ENCODE results near the gene KIRREL3. TPM values are rescaled to one million over a fixed set of nuclear protein-coding genes. Genes with fewer than 3 reads are reported as not detected.

Gene KIRREL3
- total and polyA plus RNA-seq, 4 donors: 0.02 to 0.71 (median 0.15) TPM; not detected in 1

DNA sequence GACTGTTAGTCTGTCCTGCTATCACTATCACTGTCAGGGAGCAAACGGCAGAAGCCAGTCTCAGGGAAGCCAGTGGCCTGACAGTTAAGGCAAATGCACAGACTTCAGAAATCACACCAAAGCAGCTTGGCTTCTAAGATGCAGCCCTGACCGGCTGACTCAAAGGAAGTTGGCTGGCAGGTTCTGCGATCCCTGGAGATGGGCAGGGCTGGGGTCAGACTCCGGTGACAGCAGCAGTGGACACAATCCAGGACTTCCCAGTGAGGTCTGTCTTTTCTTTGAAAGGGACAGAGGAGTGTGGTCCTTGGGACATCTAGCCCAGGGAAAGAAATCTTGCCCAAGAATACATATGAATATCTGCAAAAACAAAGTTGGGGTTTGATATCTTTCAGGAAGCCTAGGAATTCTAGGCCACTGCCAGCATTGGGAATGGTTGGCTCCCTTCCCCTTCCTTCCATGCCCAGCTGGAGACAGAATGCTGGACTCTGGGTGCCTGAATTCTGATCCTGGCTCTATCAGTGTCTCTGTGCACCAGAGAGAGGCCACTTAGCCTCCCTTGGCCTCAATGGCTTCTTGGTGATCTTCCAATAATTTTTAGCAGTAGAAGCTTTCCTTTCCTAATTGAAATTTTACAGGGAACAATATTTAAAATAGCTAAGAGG is 108.9 kb downstream of the KIRREL3 start:
- 44 to 61% methylated on average over 4 of the region's 4 CpGs for WGBS, 2 donors
- Histone ChIP-seq H3K9me3 (ENCODE audit: control insufficient read depth in 4 of 4, insufficient read depth in 3 of 4, low read length in 3 of 4) (peaks cover 0 to 8% (median 0%) of the 10 kb centered on the region in 4 donors), H3K9ac (ENCODE audit: insufficient read depth in 1 of 2, low read length in 2 of 2) (no peak overlapping the region), H3K27me3 (ENCODE audit: control insufficient read depth in 3 of 3, insufficient read depth in 3 of 3, low read length in 2 of 3) (no peaks in the 10 kb centered on the region), H3K27ac (ENCODE audit: low read depth in 1 of 2, low read length in 1 of 2) (peak overlapping the region in 1 of 2 donors; percentile 28), H3K4me3 (no peak overlapping the region), H3K36me3 (ENCODE audit: control insufficient read depth in 4 of 4, insufficient read depth in 4 of 4, low read length in 4 of 4) (no peaks in the 10 kb centered on the region), H3K4me1 (ENCODE audit: control insufficient read depth in 5 of 5, insufficient read depth in 5 of 5, low read length in 5 of 5) (peaks cover 0 to 9% (median 3%) of the 10 kb centered on the region in 5 donors)
- ATAC-seq (ENCODE audit: insufficient read depth, low FRiP score): no peak
- DNase-seq: peak in 1 of 3 donors; percentile 33
- TF ChIP-seq, protein P1, sequence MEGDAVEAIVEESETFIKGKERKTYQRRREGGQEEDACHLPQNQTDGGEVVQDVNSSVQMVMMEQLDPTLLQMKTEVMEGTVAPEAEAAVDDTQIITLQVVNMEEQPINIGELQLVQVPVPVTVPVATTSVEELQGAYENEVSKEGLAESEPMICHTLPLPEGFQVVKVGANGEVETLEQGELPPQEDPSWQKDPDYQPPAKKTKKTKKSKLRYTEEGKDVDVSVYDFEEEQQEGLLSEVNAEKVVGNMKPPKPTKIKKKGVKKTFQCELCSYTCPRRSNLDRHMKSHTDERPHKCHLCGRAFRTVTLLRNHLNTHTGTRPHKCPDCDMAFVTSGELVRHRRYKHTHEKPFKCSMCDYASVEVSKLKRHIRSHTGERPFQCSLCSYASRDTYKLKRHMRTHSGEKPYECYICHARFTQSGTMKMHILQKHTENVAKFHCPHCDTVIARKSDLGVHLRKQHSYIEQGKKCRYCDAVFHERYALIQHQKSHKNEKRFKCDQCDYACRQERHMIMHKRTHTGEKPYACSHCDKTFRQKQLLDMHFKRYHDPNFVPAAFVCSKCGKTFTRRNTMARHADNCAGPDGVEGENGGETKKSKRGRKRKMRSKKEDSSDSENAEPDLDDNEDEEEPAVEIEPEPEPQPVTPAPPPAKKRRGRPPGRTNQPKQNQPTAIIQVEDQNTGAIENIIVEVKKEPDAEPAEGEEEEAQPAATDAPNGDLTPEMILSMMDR (IDR thresholded peaks at IDR 0.05; ENCODE audit: control extremely low read depth, extremely low read depth): no peak

DNA sequence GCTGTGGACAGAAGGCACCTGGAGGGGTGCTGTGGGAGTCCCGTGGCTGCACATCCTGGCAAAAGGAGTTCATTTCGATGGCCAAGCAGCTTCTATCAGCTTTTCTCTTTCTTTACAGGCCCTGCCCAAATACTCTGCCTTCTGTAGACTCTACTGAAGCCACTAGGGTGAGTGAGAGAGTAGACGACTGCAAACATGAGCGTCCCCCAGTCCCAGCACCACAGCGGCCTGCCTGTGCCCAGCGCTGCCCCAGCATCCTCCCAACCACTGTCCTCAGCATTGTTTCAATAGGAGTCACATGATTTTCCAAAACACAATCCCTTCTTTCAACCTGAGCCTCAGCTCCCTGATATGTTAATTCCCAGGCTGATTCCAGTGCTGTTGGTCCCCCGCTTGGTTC is 110.0 kb downstream of the KIRREL3 start:
- WGBS, 2 donors: 84 to 89% methylated on average over 7 of the region's 7 CpGs
- ATAC-seq (ENCODE audit: insufficient read depth, low FRiP score) (no peak), DNase-seq (no peak)
- H3K36me3 ChIP-seq (ENCODE audit: control insufficient read depth in 4 of 4, insufficient read depth in 4 of 4, low read length in 4 of 4): no peaks in the 10 kb centered on the region
- TF ChIP-seq, protein P1 (IDR thresholded peaks at IDR 0.05; ENCODE audit: control extremely low read depth, extremely low read depth): no peak
- peaks cover 0 to 2% (median 0%) of the 10 kb centered on the region in 4 donors for H3K9me3 ChIP-seq (ENCODE audit: control insufficient read depth in 4 of 4, insufficient read depth in 3 of 4, low read length in 3 of 4)
- no peaks in the 10 kb centered on the region for H3K27me3 ChIP-seq (ENCODE audit: control insufficient read depth in 3 of 3, insufficient read depth in 3 of 3, low read length in 2 of 3)
- peaks cover 0 to 9% (median 3%) of the 10 kb centered on the region in 5 donors for H3K4me1 ChIP-seq (ENCODE audit: control insufficient read depth in 5 of 5, insufficient read depth in 5 of 5, low read length in 5 of 5)
- H3K4me3 ChIP-seq: no peak overlapping the region
- no peak overlapping the region for H3K9ac ChIP-seq (ENCODE audit: insufficient read depth in 1 of 2, low read length in 2 of 2)
- no peak overlapping the region for H3K27ac ChIP-seq (ENCODE audit: low read depth in 1 of 2, low read length in 1 of 2)

DNA sequence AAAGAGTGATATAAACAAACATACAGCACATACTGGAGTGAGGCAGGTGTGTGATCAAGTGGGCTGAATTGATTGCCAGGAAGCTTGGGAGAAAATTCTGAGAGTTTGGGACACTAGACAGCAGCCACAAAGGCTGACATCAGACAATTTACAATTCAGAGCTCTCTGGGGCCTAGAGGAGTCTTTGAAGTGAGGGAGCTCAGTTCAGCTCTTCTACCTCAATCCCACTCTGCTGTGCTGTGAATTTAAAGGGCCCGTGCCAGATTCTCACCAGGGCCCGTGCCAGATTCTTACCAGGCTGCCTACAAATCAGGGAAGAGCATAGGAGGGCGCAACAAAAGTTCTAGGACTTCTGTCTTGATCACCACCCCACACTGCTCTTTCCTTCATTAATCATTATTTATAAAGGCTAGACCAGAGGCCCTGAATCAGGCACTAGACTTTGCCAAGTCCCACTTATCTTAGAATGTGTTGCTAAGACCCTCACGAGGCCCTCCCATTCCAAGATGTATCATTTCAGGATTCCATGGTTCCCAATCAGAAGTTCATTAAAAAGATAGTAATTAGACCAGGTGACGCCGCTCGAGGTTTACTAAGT is 112.4 kb downstream of the KIRREL3 start:
- Histone ChIP-seq H3K27me3 (ENCODE audit: control insufficient read depth in 3 of 3, insufficient read depth in 3 of 3, low read length in 2 of 3) (no peaks in the 10 kb centered on the region), H3K4me3 (no peak overlapping the region), H3K36me3 (ENCODE audit: control insufficient read depth in 4 of 4, insufficient read depth in 4 of 4, low read length in 4 of 4) (no peaks in the 10 kb centered on the region), H3K27ac (ENCODE audit: low read depth in 1 of 2, low read length in 1 of 2) (no peak overlapping the region), H3K9me3 (ENCODE audit: control insufficient read depth in 4 of 4, insufficient read depth in 3 of 4, low read length in 3 of 4) (no peaks in the 10 kb centered on the region), H3K4me1 (ENCODE audit: control insufficient read depth in 5 of 5, insufficient read depth in 5 of 5, low read length in 5 of 5) (peaks cover 0 to 9% (median 3%) of the 10 kb centered on the region in 5 donors), H3K9ac (ENCODE audit: insufficient read depth in 1 of 2, low read length in 2 of 2) (no peak overlapping the region)
- no peak for DNase-seq
- 63 to 76% methylated on average over 7 of the region's 7 CpGs for WGBS, 2 donors
- TF ChIP-seq, protein P1 (IDR thresholded peaks at IDR 0.05; ENCODE audit: control extremely low read depth, extremely low read depth): no peak
- ATAC-seq (ENCODE audit: insufficient read depth, low FRiP score): no peak
